Liver (tissue), 3 donors: ENCODE measurements around the gene ADGRV1.
A peak's percentile ranks its signal among the peaks of the same experiment; 100 is the strongest.

ENCODE experiments used
- EGR1 ChIP-seq, 2 donors: IDR thresholded peaks; 2 replicates each; pipeline ENCODE4 v1.6.1; 2016 to 2018; ENCODE audit warnings: antibody characterized with exemption in 2 of 2, low read depth in 2 of 2
- GABPA ChIP-seq, 2 donors: IDR thresholded peaks in 1 of 2; conservative IDR thresholded peaks in 1 of 2; 2 replicates each; pipeline ENCODE4 v1.6.1; 2016; ENCODE audit warnings: antibody characterized with exemption in 2 of 2, mild to moderate bottlenecking in 1 of 2, moderate library complexity in 1 of 2
- JUND ChIP-seq, 2 donors: IDR thresholded peaks; 2 replicates each; pipeline ENCODE4 v1.6.1; 2016; ENCODE audit warnings: antibody characterized with exemption in 2 of 2
- MAX ChIP-seq: IDR thresholded peaks from 2 replicates; pipeline ENCODE4 v1.6.1; 2016; ENCODE audit warnings: antibody characterized with exemption
- NR2F2 ChIP-seq: IDR thresholded peaks from 2 replicates; pipeline ENCODE4 v1.6.1; 2016; ENCODE audit warnings: antibody characterized with exemption
- RAD21 ChIP-seq, 2 donors: IDR thresholded peaks; 2 replicates each; pipeline ENCODE4 v1.6.1; 2016; ENCODE audit warnings: antibody characterized with exemption in 2 of 2, mild to moderate bottlenecking in 2 of 2
- RXRA ChIP-seq, 2 donors: IDR thresholded peaks; 2 replicates each; pipeline ENCODE4 v1.6.1; 2017 to 2018; ENCODE audit warnings: antibody characterized with exemption in 2 of 2, mild to moderate bottlenecking in 1 of 2
- SP1 ChIP-seq: IDR thresholded peaks from 2 replicates; pipeline ENCODE4 v1.6.1; 2018; ENCODE audit warnings: antibody characterized with exemption, mild to moderate bottlenecking
- TAF1 ChIP-seq: conservative IDR thresholded peaks from 2 replicates; pipeline ENCODE4 v1.6.1; 2016; ENCODE audit warnings: antibody characterized with exemption, mild to moderate bottlenecking
- YY1 ChIP-seq: IDR thresholded peaks from 2 replicates; pipeline ENCODE4 v1.6.1; 2016; ENCODE audit warnings: antibody characterized with exemption, mild to moderate bottlenecking
- TF ChIP-seq, protein P1 (sequence below): fragments of 150-350 bp; IDR thresholded peaks from 2 replicates; pipeline ENCODE4 v1.5.1; 2017; ENCODE audit warnings: improper control_type of control experiment, low read depth, low read length; ENCODE audit not compliant: missing input control
- TF ChIP-seq, protein P2 (sequence below): IDR thresholded peaks from 2 replicates; pipeline ENCODE4 v1.6.1; 2016; ENCODE audit warnings: antibody characterized with exemption, mild to moderate bottlenecking
- TF ChIP-seq, protein P3 (sequence below): IDR thresholded peaks from 2 replicates; pipeline ENCODE4 v1.6.1; 2016; ENCODE audit warnings: antibody characterized with exemption
- donor health status: healthy.
- donor health status: healthy.

DNA sequence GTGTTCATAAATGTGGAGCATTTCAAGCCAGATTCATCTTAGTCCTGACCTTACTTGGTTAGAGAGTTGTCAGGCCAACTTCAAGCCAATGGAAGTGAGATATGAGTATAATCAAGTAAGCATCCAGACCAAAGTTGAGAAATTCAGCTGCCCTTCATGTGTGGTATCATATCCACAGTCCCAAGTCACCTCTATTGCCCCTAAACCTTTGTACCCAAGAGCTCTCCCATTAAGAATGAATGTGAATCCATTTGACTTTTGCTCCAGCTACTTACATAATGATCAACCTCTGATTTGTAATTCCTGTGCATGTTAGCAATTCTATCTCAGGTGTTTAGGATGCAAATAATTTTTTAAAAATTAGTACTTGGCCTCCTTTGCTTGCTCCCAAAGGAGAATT lies 342.7 kb downstream of the ADGRV1 start:
- TF ChIP-seq RXRA (IDR thresholded peaks at IDR 0.05) (peak; percentile 98 to 99), YY1 (peak; percentile 82), RAD21 (IDR thresholded peaks at IDR 0.05) (peak; percentile 35 to 55), TAF1 (no peak), SP1 (peak; percentile 94), NR2F2 (peak; percentile 38), GABPA (IDR thresholded peaks at IDR 0.05 in 1 of 2, conservative IDR thresholded peaks at IDR 0.05 in 1 of 2) (peak in 1 of 2 donors; percentile 26), JUND (IDR thresholded peaks at IDR 0.05) (peak in 1 of 2 donors; percentile 70), MAX (peak; percentile 62), EGR1 (IDR thresholded peaks at IDR 0.05; ENCODE audit: low read depth in 2 of 2) (no peak)
- TF ChIP-seq, protein P1, sequence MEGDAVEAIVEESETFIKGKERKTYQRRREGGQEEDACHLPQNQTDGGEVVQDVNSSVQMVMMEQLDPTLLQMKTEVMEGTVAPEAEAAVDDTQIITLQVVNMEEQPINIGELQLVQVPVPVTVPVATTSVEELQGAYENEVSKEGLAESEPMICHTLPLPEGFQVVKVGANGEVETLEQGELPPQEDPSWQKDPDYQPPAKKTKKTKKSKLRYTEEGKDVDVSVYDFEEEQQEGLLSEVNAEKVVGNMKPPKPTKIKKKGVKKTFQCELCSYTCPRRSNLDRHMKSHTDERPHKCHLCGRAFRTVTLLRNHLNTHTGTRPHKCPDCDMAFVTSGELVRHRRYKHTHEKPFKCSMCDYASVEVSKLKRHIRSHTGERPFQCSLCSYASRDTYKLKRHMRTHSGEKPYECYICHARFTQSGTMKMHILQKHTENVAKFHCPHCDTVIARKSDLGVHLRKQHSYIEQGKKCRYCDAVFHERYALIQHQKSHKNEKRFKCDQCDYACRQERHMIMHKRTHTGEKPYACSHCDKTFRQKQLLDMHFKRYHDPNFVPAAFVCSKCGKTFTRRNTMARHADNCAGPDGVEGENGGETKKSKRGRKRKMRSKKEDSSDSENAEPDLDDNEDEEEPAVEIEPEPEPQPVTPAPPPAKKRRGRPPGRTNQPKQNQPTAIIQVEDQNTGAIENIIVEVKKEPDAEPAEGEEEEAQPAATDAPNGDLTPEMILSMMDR = no peak
- TF ChIP-seq, protein P2, sequence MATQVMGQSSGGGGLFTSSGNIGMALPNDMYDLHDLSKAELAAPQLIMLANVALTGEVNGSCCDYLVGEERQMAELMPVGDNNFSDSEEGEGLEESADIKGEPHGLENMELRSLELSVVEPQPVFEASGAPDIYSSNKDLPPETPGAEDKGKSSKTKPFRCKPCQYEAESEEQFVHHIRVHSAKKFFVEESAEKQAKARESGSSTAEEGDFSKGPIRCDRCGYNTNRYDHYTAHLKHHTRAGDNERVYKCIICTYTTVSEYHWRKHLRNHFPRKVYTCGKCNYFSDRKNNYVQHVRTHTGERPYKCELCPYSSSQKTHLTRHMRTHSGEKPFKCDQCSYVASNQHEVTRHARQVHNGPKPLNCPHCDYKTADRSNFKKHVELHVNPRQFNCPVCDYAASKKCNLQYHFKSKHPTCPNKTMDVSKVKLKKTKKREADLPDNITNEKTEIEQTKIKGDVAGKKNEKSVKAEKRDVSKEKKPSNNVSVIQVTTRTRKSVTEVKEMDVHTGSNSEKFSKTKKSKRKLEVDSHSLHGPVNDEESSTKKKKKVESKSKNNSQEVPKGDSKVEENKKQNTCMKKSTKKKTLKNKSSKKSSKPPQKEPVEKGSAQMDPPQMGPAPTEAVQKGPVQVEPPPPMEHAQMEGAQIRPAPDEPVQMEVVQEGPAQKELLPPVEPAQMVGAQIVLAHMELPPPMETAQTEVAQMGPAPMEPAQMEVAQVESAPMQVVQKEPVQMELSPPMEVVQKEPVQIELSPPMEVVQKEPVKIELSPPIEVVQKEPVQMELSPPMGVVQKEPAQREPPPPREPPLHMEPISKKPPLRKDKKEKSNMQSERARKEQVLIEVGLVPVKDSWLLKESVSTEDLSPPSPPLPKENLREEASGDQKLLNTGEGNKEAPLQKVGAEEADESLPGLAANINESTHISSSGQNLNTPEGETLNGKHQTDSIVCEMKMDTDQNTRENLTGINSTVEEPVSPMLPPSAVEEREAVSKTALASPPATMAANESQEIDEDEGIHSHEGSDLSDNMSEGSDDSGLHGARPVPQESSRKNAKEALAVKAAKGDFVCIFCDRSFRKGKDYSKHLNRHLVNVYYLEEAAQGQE = peak; percentile 49
- TF ChIP-seq, protein P3, sequence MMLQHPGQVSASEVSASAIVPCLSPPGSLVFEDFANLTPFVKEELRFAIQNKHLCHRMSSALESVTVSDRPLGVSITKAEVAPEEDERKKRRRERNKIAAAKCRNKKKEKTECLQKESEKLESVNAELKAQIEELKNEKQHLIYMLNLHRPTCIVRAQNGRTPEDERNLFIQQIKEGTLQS = peak; percentile 55
